Measurements from ENCODE around the gene PTPRJ.

GRCh38 chr11:48005831-48006270 is 25.5 kb downstream of the PTPRJ start:
- no peak for TF ChIP-seq CTCF (conservative IDR thresholded peaks at IDR 0.05; ENCODE audit: low read length)
- TF ChIP-seq EZH2phosphoT487 (IDR thresholded peaks at IDR 0.05; ENCODE audit: borderline replicate concordance) = no peak

Data from Loucy (cell line).